Esophagus muscularis mucosa (tissue), 4 donors: ENCODE measurements around the gene FABP6. TPM values are rescaled to one million over a fixed set of nuclear protein-coding genes. Genes with fewer than 3 reads are reported as not detected.
"Not testable (repeated sequence)": the region's sequence is repeated elsewhere in the genome, so short reads cannot be mapped to it uniquely, and the experiment has no call there.

Experiments
- DNase-seq: peaks from one replicate; pipeline ENCODE4 v3.0.0-alpha.2; 2017; ENCODE audit errors: extremely low spot score
- H3K27ac ChIP-seq, 4 donors: fragments of 200-600 bp; sonication (generic); replicated peaks in 1 of 4; 1 replicate in 3 of 4; 2 replicates in 1 of 4; pipeline ENCODE4 v1.5.1; 2016 to 2019; ENCODE audit warnings: mild to moderate bottlenecking in 1 of 4
- H3K27me3 ChIP-seq, 4 donors: fragments of 200-600 bp; sonication (generic); one replicate each; pipeline versions ENCODE4 v1.5.1 to v1.6.0; 2016 to 2019
- H3K36me3 ChIP-seq, 4 donors: fragments of 200-600 bp; sonication (generic); one replicate each; pipeline ENCODE4 v1.5.1; 2016 to 2019
- H3K4me1 ChIP-seq, 4 donors: fragments of 200-600 bp; sonication (generic); one replicate each; pipeline ENCODE4 v1.5.1; 2016 to 2019
- H3K4me3 ChIP-seq, 4 donors: fragments of 200-600 bp; sonication (generic); 1 replicate in 2 of 4; 2 replicates in 2 of 4; pipeline ENCODE4 v1.5.1; 2016 to 2019; ENCODE audit warnings: mild to moderate bottlenecking in 4 of 4, moderate library complexity in 1 of 4
- H3K9me3 ChIP-seq, 4 donors: fragments of 200-600 bp; sonication (generic); 1 replicate in 3 of 4; 2 replicates in 1 of 4; pipeline ENCODE4 v1.5.1; 2016 to 2019
- EP300 ChIP-seq: sonication (generic); formaldehyde crosslinking; IDR thresholded peaks from one replicate; pipeline ENCODE4 v1.6.1; 2017; ENCODE audit warnings: antibody characterized with exemption
- POLR2A ChIP-seq: fragments of 450-650 bp; IDR thresholded peaks from one replicate; pipeline ENCODE4 v1.6.1; 2017; ENCODE audit warnings: antibody characterized with exemption, moderate library complexity, mild to moderate bottlenecking, low read depth
- POLR2AphosphoS5 ChIP-seq, 2 donors: sonication (generic); formaldehyde crosslinking; IDR thresholded peaks; one replicate each; pipeline ENCODE4 v1.6.1; 2017; ENCODE audit warnings: antibody characterized with exemption in 2 of 2
- WGBS: methylation state at CpG from one replicate; pipeline ENCODE4 v1.1.5; 2018; 5-methylcytosine and 5-hydroxymethylcytosine counted together
- intact Hi-C: fragments of 100-400 bp; cut with DNase I; formaldehyde crosslinking; loops from one replicate; pipeline ENCODE4 v1.15.1; 2023
- total RNA-seq, 4 donors: library from RNA; depleted of rRNA; stranded (reverse); fragments of >200 nt; gene quantifications; one replicate each; pipeline versions ENCODE4 v1.1.0 to v1.2.1, GENCODE V29; 2016
- TF ChIP-seq, protein P1 (sequence below), 3 experiments: fragments of 200-600 bp in 2 of 3; fragments of 450-650 bp in 1 of 3; sonication (generic) in 2 of 3; IDR thresholded peaks; one replicate each; pipeline ENCODE4 v1.5.1; 2017 to 2019; ENCODE audit warnings: antibody characterized with exemption in 3 of 3, mild to moderate bottlenecking in 2 of 3, moderate library complexity in 1 of 3

Gene FABP6
- total RNA-seq, 4 donors from 2014 or later = not detected

DNA sequence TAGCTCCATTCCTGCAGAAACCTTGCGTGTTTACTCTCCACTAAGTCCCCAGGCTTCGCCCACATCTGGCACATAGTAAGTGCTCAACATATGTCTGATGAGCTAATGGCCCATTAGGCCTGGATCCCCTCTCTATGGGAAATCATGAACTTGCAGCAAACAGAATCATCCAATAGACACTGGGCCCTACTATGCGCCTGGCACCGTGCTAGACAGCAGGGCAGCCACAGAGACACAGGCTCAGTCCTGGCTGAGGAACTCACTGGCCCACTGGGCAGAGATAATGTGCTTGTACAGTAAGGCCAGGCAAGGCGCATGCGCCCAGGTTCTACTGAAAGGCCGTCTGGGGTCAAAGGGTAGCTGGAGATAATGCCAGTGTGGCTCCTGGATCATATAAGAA, 36.9 kb upstream of the FABP6 start:
- no peaks in the 10 kb centered on the region for H3K27me3 ChIP-seq
- no peak for TF ChIP-seq EP300
- TF ChIP-seq POLR2AphosphoS5 (IDR thresholded peaks at IDR 0.05) = no peak
- no peaks in the 10 kb centered on the region for H3K9me3 ChIP-seq
- H3K4me3 ChIP-seq = no peak overlapping the region
- peaks cover 4 to 15% (median 14%) of the 10 kb centered on the region in 4 donors for H3K4me1 ChIP-seq
- DNase-seq = no peak
- intact Hi-C loops = no loop called here
- H3K36me3 ChIP-seq = no peaks in the 10 kb centered on the region
- no peak overlapping the region for H3K27ac ChIP-seq
- WGBS = 90% methylated on average over 6 of the region's 7 CpGs

- H3K27ac ChIP-seq, DNase-seq, H3K27me3 ChIP-seq, intact Hi-C loops, H3K9me3 ChIP-seq, H3K36me3 ChIP-seq, H3K4me3 ChIP-seq: not testable (repeated sequence)
- 79% methylated on average over 14 of the region's 18 CpGs for WGBS
- H3K4me1 ChIP-seq = peaks cover 4 to 11% (median 10%) of the 10 kb centered on the region in 4 donors
Measured at GRCh38 chr5:160193076-160193475, 36.2 kb upstream of the FABP6 start.

DNA sequence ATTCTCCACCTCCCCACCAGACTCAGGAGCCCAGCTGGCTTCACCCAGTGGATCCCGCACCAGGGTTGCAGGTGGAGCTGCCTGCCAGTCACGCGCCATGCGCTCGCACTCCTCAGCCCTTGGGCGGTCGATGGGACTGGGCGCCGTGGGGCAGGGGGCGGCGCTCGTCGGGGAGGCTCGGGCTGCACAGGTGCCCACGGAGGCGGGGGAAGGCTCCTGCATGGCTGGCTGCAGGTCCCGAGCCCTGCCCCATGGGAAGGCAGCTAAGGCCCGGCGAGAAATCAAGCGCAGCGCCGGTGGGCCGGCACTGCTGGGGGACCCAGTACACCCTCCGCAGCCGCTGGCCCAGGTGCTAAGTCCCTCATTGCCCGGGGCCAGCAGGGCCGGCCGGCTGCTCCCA, 35.5 kb upstream of the FABP6 start:
- intact Hi-C loops, H3K4me1 ChIP-seq, H3K27me3 ChIP-seq, H3K27ac ChIP-seq, H3K36me3 ChIP-seq, H3K4me3 ChIP-seq, H3K9me3 ChIP-seq, DNase-seq: not testable (repeated sequence)
- 98% methylated on average over 9 of the region's 28 CpGs for WGBS

DNA sequence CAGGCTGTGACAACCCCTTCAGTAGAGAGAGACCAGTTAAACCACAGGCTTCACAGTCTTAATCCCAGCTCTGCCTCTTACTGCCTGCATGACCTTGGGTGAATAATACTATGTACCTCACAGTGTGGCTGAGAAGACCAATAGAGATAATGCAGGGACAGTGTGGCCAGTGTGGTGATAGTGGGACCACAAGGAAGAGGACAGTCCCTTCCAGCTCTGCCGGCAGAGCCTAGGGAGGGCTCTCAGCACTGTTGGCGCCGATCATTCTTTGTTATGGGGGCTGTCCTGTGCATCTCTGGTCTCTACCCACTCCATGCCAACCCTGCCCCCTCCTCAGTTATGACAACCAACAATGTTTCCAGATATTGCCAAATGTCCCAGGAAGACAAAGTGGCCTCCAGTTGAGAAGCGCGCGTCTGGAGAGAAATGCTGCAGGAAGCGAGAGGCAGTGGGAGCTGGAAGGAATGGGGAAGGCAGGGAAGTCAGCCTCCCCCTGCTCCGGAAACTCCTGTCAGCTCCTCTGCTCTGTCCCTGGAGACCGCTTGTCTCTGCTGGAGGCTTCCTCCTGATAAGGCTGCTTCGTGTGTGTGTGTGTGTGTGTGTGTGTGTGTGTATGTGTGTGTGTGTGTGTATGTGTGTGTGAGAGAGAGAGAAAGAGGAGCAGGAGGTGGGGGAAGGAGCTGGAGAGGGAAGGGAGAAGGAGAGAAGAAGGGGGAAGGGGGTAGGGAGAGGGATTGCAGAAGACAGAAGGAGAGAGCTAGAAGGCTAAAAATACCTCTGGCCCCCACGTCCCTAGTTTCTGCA, 31.8 kb upstream of the FABP6 start:
- TF ChIP-seq POLR2AphosphoS5 (IDR thresholded peaks at IDR 0.05) = no peak
- TF ChIP-seq, protein P1, sequence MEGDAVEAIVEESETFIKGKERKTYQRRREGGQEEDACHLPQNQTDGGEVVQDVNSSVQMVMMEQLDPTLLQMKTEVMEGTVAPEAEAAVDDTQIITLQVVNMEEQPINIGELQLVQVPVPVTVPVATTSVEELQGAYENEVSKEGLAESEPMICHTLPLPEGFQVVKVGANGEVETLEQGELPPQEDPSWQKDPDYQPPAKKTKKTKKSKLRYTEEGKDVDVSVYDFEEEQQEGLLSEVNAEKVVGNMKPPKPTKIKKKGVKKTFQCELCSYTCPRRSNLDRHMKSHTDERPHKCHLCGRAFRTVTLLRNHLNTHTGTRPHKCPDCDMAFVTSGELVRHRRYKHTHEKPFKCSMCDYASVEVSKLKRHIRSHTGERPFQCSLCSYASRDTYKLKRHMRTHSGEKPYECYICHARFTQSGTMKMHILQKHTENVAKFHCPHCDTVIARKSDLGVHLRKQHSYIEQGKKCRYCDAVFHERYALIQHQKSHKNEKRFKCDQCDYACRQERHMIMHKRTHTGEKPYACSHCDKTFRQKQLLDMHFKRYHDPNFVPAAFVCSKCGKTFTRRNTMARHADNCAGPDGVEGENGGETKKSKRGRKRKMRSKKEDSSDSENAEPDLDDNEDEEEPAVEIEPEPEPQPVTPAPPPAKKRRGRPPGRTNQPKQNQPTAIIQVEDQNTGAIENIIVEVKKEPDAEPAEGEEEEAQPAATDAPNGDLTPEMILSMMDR (IDR thresholded peaks at IDR 0.05) = no peak
- TF ChIP-seq POLR2A = no peak
- no peak for TF ChIP-seq EP300
- H3K4me1 ChIP-seq = peaks cover 11 to 13% (median 11%) of the 10 kb centered on the region in 4 donors
- H3K9me3 ChIP-seq = no peaks in the 10 kb centered on the region
- H3K27me3 ChIP-seq = no peaks in the 10 kb centered on the region
- intact Hi-C loops = loop anchor here (2.0 to 5.0 kb wide), 2 partner anchors 147 to 175 kb away; no protein-coding TSS in a partner anchor
- no peak overlapping the region for H3K27ac ChIP-seq
- DNase-seq = no peak
- WGBS = 31% methylated on average over 11 of the region's 11 CpGs
- H3K4me3 ChIP-seq = no peak overlapping the region
- no peaks in the 10 kb centered on the region for H3K36me3 ChIP-seq

DNA sequence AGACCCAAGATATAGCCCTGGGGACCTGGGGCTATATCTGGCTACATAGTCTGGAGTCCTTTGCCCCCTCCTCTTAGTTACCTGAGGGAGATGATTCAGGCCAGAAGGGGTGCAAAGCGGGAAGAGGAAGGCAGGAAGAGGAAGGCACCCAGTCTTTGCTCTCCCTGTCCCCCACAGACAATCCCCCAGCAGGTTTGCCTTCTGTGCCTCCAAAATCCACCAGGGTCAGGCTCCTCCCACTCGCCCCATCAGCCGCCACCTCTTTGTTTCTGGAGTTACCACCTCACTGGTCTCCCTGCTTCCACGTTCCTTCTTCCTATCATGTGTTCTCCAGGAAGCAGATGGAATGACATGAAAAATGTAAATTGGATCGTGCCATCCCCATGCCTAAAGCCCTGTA, 31.2 kb upstream of the FABP6 start:
- Histone ChIP-seq H3K4me1 (peaks cover 11 to 13% (median 11%) of the 10 kb centered on the region in 4 donors), H3K4me3 (no peak overlapping the region), H3K36me3 (no peaks in the 10 kb centered on the region), H3K27me3 (no peaks in the 10 kb centered on the region), H3K27ac (no peak overlapping the region), H3K9me3 (no peaks in the 10 kb centered on the region)
- intact Hi-C loops = loop anchor here (2.0 to 5.0 kb wide), 2 partner anchors 147 to 176 kb away; no protein-coding TSS in a partner anchor
- WGBS = 72% methylated on average over 5 of the region's 5 CpGs
- no peak for TF ChIP-seq POLR2A
- TF ChIP-seq, protein P1 (IDR thresholded peaks at IDR 0.05) = no peak
- TF ChIP-seq EP300 = no peak
- TF ChIP-seq POLR2AphosphoS5 (IDR thresholded peaks at IDR 0.05) = no peak
- DNase-seq = no peak

- H3K36me3 ChIP-seq = no peaks in the 10 kb centered on the region
- intact Hi-C loops = loop anchor here (2.0 to 5.0 kb wide), 2 partner anchors 146 to 177 kb away; no protein-coding TSS in a partner anchor
- no peaks in the 10 kb centered on the region for H3K9me3 ChIP-seq
- no peaks in the 10 kb centered on the region for H3K27me3 ChIP-seq
- no peak overlapping the region for H3K27ac ChIP-seq
- TF ChIP-seq POLR2A (no peak), POLR2AphosphoS5 (IDR thresholded peaks at IDR 0.05) (no peak), EP300 (no peak)
- TF ChIP-seq, protein P1 (IDR thresholded peaks at IDR 0.05) = no peak
- H3K4me1 ChIP-seq = peaks cover 11 to 13% (median 11%) of the 10 kb centered on the region in 4 donors
- peak overlapping the region; percentile 44 to 62 (median 52) for H3K4me3 ChIP-seq
- DNase-seq = no peak
- WGBS = 47% methylated on average over 8 of the region's 8 CpGs
Measured at GRCh38 chr5:160198841-160199409, 30.4 kb upstream of the FABP6 start.
